Measurements from ENCODE around the gene ADCY5.

Gene ADCY5

DNA sequence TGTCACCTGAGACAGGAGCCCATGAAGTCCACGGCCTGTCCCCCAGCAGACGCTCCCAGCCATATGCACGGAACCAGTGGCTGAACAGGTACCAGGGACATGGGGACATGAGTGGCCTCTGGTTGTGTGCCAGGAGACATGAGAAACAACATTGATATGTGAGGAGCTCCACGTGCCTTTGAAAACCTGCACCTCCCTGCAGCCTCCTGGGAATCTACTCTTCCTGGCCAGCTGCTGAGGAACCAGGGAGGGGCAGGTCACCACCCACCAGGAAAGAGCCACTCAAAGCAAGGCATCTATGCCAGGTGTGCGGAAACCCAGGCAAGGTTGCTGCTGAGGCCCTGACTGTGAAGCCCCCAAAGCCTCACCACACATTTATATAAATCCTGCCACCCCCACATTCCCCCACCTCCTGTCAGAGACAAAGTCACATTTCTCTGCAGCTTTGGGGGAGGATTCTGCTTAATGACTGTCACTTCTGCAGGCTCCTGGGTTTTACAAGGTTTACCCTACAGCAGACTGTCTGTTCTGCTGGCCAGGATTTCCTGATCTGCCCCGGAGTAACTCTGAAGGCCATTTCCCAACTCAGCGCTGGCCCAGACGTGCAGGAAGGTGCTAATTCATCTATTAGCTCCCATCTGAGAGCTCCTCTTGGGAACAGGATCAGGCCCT, 110.8 kb downstream of the ADCY5 start:
- DNase-seq: no peak

DNA sequence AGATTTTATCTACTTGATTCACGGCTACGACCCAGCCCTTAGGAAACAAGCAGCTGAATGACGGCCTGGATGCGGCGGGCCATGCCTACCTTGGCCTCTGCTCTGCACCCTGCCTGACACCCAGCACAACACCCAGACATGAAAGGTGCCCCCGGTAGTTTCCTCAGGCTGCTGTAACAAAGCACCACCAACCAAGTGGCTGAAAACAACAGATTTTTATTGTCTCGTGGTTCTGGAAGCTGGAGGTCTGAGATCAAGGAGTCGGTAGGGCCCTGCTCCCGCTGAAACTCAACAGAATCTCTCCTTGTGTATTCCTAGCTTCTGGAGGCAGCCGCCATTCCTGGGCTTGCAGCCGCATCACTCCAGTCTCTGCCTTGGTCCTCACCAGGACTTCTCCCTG, 111.7 kb downstream of the ADCY5 start:
- DNase-seq: no peak

DNA sequence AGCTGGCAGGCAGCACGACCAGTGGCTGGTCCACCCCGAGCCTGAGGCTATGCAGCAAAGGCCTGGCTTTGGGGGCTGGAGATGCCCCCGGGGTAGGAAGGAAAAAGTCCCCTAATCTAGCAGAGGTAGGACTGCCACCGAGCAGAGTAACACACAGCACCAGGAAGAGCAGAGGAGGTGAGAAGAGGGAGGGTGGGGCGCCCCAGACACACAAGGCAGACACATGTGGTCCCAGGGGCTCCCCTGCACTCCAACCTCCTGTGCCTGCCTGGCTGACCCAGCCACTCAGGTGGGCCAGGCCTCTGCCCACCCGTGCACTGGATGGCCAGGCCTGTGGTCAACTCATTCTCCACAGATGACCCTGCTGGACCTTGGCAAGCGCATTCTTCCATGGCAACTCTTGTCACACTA, 112.4 kb downstream of the ADCY5 start:
- DNase-seq: no peak

DNA sequence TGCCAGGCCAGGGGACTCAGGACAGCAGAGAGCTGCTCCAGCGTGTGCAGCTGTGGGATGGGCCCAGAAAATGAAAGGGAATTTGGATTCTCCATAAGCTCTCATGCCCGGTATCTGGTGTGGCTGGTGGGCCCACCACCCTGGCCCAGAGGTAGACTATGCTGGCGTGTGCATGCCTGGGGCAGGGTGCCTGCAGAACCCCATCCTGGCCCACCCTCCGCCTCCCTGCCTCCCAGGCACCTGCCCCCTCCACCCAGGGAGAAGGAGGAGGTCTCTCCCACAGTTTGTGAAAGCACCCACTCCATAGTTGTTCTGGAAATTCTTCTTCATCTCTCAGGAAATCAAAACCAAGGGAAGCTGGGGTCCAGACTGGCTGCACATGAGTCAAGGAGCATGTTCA, 112.9 kb downstream of the ADCY5 start:
- no peak for DNase-seq

DNA sequence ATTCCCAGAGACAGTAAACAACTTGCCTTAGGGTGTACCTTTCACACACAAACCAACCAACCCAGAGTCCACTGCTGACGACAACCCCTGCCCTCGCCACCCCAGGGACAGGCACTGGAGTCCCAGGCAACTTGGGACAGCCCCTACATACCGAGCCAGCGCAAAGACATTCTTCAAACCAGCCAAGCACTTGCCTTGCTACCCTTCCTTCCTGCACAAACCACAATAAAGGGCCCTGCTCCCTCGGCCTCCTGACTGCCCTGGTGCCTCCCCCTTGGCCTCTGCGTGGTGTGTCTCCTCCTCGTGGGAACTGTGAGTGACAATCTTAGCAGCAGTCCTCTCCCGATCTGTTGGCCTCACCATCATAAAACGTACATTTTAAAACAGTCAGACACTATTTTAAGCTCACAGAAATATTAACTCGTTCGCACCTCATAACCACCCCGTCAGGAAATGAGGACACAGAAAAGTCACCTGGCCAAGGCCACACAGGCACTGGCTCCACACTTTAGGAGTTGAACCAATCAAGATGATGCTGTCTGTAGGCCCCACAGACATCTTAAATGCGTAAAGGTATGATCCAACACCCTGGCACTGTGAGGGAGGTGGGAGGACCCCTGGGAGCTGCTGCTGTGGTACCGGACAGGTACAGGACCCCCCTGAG, 113.8 kb downstream of the ADCY5 start:
- no peak for DNase-seq

DNA sequence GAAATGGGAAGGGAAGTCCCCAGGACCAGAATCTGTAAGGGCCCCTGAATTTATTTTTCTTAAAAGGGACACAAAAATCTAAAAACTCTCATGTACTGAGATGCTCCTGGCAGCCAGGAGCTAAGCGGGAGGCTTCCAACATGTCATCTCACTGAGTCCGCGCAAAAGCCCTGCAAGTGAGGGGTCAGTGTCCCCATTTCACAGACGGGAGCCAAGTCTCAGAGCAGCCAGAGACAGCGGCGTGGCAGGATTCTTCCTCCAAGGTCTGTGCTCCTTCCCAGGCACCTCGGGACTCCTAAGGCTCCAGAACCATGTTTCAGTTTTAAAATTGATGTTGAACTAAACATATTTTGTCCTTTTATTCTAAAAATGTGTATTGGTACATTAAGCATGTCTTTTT, 114.8 kb downstream of the ADCY5 start:
- DNase-seq: no peak

DNA sequence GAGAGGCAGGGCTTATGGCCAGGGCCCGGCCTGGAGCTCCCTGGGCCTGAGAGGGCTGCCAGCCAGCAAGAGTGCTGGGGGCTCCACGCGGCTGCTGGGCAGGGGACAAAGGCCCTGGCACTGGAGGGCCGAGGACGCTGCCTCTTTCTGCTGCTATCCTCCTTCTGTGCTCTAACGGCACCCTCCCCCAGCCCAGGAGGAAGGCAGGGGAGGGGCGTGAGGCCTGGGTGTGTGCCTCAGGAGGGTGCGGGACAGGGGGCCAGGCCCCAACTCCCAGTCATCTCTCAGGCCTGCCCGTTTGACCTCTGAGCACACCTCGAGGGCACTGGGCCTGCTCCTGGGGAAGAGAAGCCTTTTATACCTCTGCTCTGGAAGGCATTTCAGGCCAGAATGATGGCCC, 115.5 kb downstream of the ADCY5 start:
- DNase-seq: no peak

DNA sequence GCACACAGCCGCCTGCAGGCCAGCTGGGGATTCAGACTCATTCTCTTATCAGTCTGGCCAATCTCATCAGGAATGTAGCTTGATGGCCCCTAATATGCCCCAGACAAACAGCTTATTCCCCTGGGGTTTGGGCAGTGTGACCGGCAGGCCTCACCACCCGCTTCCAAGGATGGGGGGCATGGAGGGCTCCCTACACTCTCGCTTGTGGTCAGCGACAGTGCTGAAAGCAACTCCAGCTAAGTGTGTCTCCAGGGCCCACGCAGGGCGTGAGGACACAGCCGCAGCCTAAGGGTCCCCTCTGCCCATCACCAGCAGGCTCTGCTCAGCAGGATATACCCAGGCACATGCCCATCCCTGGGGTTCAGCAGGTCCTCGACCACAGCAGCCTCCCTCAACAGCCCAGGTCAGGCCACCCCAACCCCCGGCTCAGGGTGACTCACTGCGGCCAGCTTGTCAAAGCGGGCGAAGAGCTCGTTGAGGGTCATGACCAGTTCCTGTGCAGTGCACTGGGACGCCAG, 116.7 kb downstream of the ADCY5 start:
- DNase-seq: no peak

DNA sequence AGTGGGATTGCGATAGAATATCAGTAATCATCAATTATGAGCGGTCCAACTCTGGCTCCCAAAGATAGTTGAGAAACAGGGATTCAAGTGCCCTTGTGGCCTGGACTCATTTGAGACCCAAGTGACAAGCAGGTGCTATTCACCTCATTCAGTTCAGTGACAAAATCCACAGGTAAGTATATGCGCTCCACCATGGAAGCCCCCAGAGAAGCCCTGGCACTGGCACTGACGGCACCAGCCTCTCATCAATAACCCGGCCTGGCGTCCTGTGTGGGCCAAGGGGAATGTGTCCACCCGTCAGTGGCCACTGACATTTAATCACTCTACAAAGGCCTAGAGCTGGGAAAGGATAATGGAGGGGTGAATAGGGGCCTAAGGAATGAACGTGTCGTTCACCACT, 117.2 kb downstream of the ADCY5 start:
- DNase-seq: no peak

DNA sequence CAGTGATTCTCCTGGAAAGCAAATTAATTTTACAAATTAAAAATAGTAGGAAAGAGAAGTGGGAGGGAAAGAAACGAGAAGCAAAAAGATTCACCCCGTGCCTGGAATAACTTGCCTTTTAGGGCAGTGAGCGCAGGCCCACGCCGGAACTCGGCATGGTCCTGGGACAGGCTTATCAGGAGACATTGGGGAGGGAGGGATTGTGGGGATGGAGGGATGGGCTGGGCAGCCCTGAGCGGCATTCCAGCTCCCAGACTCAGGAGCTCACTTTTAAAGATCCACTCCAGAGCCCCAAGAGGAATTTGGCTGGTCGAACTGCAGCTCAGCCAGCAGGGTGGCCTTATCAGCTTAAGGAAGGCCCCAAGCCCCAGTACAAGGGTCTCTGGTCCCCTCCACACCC, 117.9 kb downstream of the ADCY5 start:
- no peak for DNase-seq

DNA sequence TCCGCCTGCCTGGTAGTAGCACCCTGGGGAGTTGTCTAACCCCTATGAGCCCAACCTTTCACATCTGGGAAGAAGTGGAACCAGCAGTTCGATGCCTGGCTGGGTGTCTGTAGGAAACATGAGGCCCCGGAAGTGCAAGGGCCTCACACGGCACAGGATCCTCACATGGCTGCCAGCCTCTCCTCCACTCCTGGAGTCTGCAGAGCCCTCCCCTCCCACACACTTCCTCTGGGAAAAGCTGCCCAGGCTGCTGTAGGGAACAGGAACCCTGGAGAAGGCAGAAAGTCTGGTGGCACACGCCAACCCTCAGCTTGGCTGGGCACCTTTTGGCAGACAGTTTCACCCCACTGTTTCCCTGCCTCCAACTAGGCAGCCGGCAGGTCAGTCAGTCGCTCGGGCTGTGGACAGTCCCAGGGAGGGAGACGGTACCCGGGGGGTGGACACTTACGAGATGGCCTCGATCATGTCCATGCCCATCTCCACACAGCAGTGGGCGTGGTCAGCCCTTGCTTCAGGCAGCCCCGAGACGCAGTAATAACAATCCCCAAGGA, 118.4 kb downstream of the ADCY5 start:
- no peak for DNase-seq

DNA sequence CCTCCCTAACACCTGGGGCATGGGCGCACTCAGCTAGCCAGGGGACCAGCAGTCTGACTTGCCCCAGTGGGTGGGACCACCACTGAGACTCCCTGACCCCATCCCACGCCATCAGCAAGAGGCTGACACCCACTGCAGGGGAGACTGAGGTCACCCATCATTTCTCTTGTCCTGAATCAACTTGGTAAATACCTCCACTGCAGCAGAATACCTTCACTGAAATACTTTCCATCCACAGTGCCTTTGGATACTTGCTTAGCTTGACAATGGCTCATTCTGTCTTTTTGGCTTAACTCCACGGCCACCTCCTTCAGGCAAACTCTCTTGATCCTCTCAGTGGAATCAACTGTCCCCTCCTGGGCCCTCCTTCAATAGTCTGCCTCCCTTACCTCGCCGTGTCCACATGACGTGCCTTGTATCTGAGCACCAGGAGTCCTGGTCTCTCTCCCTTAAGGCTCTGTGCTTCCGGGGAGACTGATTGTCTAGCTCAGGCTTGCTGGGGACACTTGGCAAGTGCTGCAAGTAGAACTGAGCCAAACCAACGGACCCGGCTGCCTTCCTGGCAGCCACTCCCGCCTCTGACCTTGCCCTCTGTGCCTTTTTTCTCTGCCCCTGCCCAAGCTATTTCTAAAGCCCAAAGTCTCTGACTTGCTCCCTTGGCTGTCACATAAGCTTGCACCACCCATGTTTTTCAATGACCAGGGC, 119.1 kb downstream of the ADCY5 start:
- DNase-seq: no peak

DNA sequence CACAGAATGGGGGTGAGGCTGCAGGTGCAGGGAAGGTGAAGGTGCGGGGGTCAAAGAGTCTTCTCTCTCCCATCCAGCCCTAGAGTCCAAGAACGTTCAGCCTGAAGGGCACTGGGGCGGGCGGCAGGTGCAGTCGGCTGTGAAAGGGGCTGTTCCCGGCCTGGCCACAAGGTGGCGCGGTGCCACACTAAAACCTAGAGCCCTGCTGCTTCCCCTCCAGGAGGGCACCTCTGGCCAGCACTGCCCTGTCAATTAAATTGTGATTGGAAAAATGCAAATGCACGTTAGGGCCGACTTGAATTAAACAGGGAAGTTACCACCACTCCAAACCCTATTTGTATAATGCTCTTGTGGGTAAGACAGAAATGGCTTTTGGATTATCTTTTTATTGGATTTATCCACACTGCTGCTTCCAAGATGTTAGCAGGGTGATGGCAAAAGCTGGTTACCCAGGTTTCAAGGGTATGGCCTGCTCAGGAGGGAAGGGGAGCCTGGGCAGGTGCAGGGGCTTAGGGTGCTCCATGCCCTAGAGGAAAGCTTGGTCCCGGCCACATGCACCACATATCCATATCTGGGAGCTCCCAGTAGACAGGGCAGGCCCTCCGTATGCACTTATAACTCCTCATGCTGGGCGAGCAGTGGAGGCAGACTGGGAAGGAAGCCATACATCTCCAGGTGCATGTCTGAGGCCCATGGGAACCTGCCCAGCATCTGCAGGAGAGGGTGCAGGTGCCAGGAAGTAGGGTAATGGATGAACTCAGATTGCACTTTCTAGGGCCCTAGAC, 119.8 kb downstream of the ADCY5 start:
- DNase-seq: no peak

DNA sequence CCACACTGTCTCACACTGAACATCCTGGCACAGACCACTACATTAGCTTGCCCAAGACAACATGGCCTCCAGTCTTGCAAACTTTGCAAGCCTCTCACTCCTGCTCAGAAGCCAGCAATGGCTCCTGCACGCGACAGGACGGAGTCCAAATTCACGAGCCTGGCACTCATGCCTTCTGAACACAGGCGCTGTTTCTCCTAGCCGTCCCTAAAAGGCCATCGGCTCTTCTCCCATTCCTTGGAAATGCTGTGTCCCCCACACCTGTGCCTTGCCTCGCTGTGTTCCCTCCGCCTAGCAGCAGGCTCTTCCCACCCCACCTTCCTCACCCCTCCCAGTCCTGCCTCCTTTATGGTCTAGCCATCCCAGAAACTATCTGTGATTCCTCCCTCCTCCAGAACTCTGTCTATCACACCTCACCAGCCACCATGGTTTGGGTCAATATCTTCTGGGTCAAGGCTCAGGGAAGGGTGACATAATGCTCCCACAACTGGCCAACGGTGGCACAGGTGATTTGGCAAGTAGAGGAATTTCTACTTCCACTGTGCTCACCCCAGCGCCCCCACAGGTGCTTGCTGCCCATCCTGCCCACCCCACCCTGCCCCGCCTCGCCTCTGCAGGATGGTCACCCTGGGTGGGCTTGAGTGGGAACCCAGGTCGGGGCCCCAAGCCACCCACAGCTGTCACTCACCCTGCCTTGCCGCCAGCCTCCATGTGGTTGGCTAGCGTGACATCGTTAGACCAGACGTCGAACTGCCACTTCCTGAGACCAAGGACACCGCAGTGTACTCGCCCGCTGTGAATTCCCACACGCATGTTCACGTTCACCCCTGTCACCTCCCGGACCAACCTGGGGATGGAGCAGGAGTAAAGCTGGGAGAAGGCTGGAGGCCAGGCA, 120.7 kb downstream of the ADCY5 start:
- no peak for DNase-seq

DNA sequence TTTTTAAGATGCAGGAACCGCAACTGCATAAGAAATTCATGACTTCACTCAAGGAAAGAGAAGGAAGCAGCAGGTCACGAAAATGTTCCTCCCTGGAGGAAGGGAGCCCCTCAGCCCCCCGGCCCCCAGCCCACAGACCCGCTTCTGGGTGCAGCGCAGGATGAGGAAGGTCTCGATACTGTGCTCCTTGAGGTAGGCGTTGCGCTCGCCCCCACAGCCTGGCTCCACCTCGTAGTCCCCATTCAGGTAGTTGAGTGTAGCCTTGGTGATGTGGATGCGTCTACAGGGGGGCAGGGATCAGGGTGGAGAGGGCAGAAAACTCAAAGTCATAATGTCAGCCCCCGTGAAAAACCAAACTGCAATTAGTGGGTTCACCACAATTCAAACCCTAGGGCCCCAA, 121.4 kb downstream of the ADCY5 start:
- no peak for DNase-seq

DNA sequence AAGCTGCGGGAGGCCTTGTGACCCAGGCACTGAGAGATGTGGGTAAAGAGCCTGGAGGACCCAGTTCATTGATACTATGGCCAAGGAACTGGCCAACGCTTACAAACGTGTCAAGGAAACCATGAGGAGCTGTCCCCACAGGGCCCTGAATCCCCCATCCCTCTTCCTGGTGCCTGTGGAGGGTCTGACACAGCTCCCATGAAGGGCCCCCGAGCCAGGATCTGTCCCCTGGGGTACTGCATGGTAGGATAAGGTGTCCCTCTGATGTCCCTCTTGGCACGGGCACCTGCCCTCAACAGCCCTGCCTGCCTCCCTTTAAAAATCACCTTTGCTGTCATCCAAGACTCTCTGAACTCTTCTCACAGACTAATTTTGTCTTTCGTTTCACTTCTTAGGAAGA, 122.4 kb downstream of the ADCY5 start:
- no peak for DNase-seq

DNA sequence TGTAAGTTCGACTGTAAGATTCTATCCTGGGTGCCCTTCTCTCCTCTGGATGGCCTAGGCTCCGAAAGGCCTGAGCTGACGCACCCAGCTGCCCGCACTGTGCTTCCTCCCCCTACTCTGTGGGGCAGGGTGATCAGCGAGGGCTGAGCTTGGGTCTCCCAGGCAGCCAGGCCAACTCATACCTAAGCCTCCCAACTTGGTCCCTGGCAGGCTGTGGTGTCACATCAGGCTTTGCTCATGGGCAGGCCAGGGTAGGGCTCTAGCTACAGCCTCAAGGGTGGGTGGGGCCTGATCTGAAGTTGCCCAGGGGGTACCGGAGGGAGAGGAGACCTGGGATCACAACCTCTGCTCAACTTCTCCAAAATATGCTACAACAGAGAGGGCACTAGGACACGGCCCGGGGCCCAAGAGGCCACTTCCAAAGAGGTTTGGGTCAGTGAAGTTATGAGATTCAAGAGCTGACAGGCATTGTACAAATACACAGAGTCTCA, 123.1 kb downstream of the ADCY5 start:
- no peak for DNase-seq

DNA sequence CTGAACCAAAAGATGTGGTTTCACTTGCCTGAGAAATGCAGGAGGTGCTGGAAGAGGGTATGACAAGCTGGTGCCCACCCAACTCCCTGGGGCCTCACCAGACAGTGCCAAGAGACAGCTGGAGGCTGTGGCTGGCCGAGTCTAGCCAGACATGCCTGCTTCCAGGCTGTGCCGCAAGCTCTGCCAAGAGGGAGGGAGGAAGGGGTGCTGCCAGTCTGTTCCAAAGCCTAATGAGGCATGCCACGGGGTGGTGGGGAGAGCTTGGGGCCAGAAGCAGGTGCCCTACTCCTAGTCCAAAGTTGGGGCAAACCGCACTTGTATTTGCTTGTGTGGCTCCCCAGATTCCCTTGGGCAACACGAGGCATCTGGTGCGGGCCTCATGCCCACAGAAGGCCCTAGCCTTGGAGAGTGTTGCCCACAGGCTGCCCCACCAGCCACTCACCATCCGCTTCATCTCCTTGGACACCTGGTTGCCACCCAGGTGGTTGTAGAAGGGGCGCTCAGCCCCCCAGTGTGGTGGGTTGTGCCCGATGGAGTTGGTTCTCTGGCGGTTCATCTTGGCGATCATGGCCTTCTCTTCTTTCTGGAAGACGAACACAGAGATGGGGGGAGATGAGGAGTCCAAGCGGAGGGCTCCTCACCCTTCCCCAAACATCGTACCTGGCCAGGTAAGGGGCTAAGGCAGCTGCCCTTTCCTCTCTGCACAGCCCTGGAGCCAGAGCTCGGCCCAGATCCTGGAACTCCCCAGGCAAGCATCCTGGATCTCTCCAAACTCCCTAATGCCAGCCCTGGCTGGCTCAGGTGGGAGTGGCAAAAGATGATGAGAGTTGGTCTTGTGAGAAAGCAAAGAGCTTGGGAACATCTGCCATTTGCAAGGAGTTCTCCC, 123.8 kb downstream of the ADCY5 start:
- DNase-seq: no peak

DNA sequence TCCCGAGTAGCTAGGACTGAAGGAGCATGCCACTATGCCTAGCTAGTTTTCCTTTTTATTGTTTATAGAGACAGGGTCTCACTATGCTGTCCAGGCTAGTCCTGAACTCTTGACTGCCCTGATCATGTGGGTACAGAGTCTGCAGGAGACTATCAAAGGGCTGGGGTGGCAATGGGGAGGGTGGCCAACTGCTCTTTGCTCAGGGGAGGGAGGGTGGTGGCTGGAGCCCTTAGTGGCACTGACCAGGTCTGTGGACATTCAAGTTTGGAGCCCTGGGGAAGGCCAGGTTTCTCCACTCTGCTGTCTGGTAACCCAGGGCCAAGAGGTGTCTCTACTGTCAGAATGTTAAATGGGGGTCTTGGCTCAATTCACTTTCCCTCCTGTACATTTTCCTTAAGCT, 125.1 kb downstream of the ADCY5 start:
- no peak for DNase-seq

DNA sequence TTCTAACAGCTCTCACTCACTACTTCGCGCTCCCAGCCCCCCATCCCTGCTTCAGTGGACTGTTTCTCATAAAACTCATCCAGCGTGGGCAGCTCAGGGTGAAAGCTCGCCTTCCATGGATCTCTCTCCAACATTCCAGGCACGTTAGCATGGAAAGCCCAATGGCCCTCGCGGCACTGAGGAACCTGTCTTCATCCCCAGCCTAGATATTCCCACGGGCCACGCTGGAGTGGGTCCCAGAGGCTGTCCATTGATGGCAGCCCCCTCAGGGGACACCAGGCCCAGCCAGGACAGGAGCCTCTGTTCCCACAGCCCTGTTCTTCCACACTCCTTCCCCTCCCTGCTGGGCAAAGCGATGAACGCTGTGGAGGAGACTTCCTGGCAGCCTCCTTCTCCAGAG, 126.0 kb downstream of the ADCY5 start:
- no peak for DNase-seq

DNA sequence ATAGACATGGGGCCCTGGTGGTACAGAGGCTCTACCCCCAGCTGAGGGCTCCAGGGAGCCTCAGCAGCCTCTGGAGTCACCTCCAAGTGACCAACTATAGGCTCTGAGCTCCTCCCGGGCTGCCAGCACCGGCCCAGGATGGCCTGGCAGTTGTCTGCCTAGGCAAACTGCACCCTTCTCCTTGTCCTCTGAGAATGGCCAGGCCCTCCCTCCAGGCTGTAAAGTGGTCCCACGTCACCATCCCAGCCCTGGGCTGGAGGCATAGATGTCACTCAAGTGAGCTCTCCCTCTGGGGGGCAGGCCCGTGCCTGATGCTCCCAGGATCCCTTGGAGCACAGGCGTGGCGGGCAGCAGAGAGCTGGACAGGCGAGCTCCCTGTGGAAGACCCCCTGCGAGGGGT, 127.1 kb downstream of the ADCY5 start:
- DNase-seq: no peak
